Measurements from ENCODE around the gene SPATA32. TPM values are rescaled to one million over a fixed set of nuclear protein-coding genes. Genes with fewer than 3 reads are reported as not detected.
"Not testable (repeated sequence)": the region's sequence is repeated elsewhere in the genome, so short reads cannot be mapped to it uniquely, and the experiment has no call there.

SPATA32 gene
- total RNA-seq, 1 donor from 2014 or later = 0.37 TPM

DNA sequence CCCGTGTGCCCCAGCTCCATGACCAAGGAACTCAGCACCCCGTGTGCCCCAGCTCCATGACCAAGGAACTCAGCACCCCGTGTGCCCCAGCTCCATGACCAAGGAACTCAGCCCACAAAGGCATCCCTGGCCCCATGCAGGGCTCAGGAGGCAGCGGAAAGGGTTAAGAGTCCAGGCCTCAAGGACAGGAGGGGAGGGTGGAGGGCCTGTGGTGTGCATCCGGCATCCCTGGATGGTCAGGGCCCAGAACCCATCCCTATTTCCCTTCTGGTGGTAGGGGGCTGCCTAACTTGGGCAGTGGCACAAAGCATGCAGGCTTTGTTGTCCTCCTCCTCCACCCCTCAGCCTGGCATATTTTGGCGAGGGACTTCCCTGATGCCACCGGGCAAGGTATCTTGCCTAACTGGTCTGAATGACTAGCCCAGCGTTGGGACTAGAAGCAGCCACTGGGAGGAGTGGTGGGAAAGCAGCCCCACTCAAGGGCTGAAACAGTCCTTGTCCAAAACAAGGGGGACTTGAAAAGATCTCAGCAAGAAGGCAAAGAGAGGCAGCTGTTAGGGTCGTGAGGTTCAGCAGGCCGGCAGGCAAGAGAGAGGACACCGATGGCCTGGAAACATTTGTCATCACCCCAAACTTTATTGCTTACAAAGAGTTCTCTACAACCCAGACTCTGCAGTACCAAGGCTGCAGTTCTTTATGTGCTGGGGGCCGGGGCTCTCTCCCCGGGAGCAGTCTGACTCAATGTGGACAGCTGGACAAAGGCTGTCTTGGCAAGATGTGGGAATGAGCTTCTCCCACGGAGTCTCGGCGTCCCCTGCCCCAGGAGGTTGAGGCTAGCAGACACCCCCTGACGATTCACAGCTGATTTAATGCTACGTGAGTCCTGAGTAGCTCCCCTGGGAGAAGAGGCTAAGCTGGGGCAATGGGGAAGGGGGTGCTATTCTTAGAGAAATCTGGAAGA is 902 bp upstream of the SPATA32 start:
- Mint-ChIP-seq H3K27me3 (ENCODE audit: low read depth) (no peaks in the 10 kb centered on the region), H3K9me3 (no peaks in the 10 kb centered on the region), H3K4me3 (ENCODE audit: low read depth) (peak overlapping the region; percentile 50), H3K27ac (peak overlapping the region; percentile 40), H3K4me1 (ENCODE audit: low read depth) (peaks cover 22% of the 10 kb centered on the region), H3K36me3 (ENCODE audit: low read depth) (peaks cover 52% of the 10 kb centered on the region)
- intact Hi-C loops (cut with micrococcal nuclease) = no loop called here
- DNase-seq (ENCODE audit: low spot score) = no peak

DNA sequence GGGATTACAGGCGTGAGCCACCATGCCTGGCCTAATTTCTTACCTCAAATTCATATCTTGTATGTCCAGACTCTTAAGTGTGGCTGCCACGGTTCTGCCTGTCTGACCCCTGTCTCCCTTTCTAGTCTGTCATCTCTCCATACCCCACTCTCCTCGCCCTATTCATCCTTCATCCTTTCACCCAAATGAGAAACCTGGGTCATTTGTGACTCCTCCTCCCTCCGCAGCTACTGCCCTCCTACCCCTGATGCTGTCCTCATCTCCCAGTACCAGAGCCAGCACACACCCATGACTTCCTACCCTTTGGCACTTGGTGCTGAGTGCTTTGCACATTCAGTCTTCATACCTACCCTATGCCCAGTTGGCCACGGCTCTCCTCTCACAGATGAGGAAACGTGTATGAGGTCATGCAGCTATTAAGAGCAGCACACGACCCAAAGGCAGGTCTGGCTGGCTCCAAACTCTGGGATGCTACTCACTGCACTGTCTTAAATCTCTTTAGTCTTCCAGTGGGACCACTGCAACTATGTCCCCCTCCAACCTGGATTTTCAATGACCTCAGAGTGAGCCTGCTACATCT is 1.6 kb downstream of the SPATA32 start:
- intact Hi-C loops (cut with micrococcal nuclease) = no loop called here
- H3K27ac Mint-ChIP-seq = no peak overlapping the region
- peaks cover 34% of the 10 kb centered on the region for H3K4me1 Mint-ChIP-seq (ENCODE audit: low read depth)
- DNase-seq (ENCODE audit: low spot score) = no peak
- H3K27me3 Mint-ChIP-seq (ENCODE audit: low read depth) = no peaks in the 10 kb centered on the region
- H3K36me3 Mint-ChIP-seq (ENCODE audit: low read depth) = peaks cover 31% of the 10 kb centered on the region
- H3K4me3 Mint-ChIP-seq (ENCODE audit: low read depth) = no peak overlapping the region
- no peaks in the 10 kb centered on the region for H3K9me3 Mint-ChIP-seq

DNA sequence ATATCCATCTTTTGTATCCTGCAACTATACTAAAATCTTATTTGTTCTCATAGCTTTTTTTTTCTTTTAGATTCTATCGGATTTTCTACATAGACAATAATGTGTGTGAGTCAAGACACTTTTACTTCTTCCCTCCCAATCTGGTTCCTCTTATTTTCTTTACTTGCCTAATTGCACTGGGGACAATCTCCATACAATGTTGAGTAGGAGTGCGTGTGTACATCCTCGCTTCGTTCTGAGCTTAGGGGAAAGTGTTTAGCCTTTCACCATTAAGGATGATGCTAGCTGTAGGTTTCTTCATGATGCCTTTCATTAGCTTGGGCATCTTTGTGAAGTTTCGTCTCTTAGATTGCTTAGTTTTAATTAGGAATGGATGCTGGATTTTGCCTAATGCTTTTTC is 2.9 kb downstream of the SPATA32 start:
- H3K27me3 Mint-ChIP-seq (ENCODE audit: low read depth) = no peaks in the 10 kb centered on the region
- peaks cover 22% of the 10 kb centered on the region for H3K36me3 Mint-ChIP-seq (ENCODE audit: low read depth)
- peaks cover 40% of the 10 kb centered on the region for H3K4me1 Mint-ChIP-seq (ENCODE audit: low read depth)
- no peaks in the 10 kb centered on the region for H3K9me3 Mint-ChIP-seq
- H3K27ac Mint-ChIP-seq = no peak overlapping the region
- no peak overlapping the region for H3K4me3 Mint-ChIP-seq (ENCODE audit: low read depth)
- intact Hi-C loops (cut with micrococcal nuclease) = no loop called here
- DNase-seq (ENCODE audit: low spot score) = no peak

DNA sequence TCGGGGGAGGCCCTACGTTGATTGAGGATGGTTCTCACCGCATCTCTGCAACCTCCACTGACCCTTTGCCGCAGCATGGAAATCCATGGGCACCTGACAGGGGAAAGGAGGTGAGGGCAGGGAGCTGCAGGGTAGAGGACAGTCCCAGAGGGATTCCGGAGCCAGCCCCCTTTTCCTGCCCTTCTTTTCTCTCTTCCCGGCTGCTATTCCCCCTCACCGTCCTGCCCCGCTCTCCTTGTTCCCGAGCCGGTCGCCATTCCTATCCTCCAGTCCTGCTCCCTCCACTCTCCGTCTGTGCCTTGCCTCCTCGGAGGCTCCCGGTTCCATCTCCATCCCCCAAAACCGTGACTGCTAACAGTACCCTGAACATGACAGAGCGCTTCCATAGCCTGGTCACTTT is 4.8 kb downstream of the SPATA32 start:
- peaks cover 45% of the 10 kb centered on the region for H3K4me1 Mint-ChIP-seq (ENCODE audit: low read depth)
- intact Hi-C loops (cut with micrococcal nuclease) = no loop called here
- H3K27ac Mint-ChIP-seq = no peak overlapping the region
- no peaks in the 10 kb centered on the region for H3K9me3 Mint-ChIP-seq
- H3K27me3 Mint-ChIP-seq (ENCODE audit: low read depth) = no peaks in the 10 kb centered on the region
- H3K4me3 Mint-ChIP-seq (ENCODE audit: low read depth) = no peak overlapping the region
- peaks cover 22% of the 10 kb centered on the region for H3K36me3 Mint-ChIP-seq (ENCODE audit: low read depth)
- DNase-seq (ENCODE audit: low spot score) = no peak

DNA sequence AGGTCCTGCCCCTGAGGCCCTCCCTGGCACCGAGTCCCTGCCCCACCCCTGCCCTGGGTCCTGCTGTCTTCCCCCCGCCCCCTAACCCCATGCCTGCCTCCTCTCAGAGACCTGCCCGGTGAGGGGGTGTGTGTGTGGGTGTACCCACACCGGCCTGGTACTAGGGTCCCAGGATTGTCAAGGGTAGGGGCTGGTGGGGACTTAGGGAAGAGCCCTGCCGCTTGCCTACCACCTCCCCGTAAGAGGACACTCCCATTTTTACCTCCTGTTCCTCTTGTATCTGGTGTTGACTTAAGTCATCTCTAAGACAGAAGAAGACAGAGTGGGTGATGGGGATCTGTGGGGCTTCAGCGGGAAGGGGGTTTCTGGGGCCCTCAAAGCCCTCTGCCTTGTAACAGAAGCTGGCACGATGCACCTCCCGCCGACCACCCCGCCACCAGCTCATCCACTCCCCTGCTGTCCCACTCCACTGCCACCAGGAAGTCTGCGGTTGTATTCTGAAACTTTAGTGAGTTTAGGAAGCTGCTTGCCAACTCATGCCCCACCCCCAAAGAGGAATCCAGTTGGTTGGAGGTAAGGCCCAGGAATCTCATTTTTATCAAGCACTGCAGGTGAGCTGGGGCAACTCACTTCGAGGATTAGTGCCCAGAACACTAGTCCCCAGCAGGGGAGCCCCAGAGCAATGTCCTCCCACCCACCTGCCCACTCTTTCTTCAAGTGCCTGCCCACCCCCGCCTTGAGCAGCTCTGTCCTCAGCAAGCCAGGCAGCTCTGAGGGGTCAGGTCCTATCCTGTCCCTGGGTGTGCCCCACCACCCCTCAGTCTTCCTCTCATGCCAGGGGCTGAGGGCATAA is 5.6 kb downstream of the SPATA32 start:
- H3K4me1 Mint-ChIP-seq (ENCODE audit: low read depth) = peaks cover 49% of the 10 kb centered on the region
- DNase-seq (ENCODE audit: low spot score) = no peak
- no peaks in the 10 kb centered on the region for H3K27me3 Mint-ChIP-seq (ENCODE audit: low read depth)
- peaks cover 27% of the 10 kb centered on the region for H3K36me3 Mint-ChIP-seq (ENCODE audit: low read depth)
- no peak overlapping the region for H3K4me3 Mint-ChIP-seq (ENCODE audit: low read depth)
- no peaks in the 10 kb centered on the region for H3K9me3 Mint-ChIP-seq
- intact Hi-C loops (cut with micrococcal nuclease) = no loop called here
- peak overlapping the region; percentile 5 for H3K27ac Mint-ChIP-seq

DNA sequence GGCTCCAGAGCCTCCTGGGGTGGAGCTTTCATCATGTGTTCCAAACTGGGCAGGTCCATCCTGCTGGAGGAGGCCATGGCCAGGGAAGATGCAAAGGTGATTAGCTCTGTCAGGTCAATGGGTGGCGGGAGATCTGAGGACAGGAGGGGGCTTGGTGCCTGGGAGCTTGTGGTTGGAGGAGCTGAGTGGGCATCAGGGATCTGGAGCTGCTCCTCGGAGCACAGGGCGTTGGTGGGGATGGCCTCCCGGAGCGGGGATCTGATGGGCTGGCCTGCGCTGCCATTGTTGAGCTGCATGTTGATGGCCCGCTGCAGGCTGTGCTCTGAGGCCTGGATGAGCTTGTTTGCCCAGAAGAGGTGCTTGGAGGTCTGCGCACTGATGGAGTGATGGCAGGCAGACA is 6.5 kb downstream of the SPATA32 start:
- H3K27ac Mint-ChIP-seq = peak overlapping the region; percentile 33
- peaks cover 36% of the 10 kb centered on the region for H3K36me3 Mint-ChIP-seq (ENCODE audit: low read depth)
- H3K9me3 Mint-ChIP-seq = no peaks in the 10 kb centered on the region
- no peaks in the 10 kb centered on the region for H3K27me3 Mint-ChIP-seq (ENCODE audit: low read depth)
- DNase-seq (ENCODE audit: low spot score) = no peak
- H3K4me3 Mint-ChIP-seq (ENCODE audit: low read depth) = no peak overlapping the region
- intact Hi-C loops (cut with micrococcal nuclease) = no loop called here
- H3K4me1 Mint-ChIP-seq (ENCODE audit: low read depth) = peaks cover 47% of the 10 kb centered on the region

DNA sequence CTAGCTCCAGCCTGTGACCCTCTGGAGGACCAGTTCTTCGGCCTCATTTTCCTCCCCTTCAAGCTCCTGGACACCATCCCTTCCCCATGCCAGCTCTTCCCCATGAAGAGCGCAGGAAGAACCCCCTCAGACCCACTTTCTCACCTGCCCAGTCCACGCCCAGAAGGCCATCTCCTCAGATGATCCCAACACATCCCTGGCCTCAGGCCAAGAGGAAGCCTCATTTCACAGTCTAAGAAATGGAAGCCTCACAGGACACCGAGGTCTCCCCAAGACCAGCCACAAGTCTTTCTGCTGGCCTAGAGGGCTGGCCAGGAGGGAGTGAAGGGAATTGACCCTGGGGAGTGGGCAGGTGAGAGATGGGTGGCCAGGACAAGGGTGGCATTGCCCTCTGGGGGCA is 8.0 kb downstream of the SPATA32 start:
- no peaks in the 10 kb centered on the region for H3K27me3 Mint-ChIP-seq (ENCODE audit: low read depth)
- intact Hi-C loops (cut with micrococcal nuclease) = no loop called here
- DNase-seq (ENCODE audit: low spot score) = no peak
- H3K27ac Mint-ChIP-seq = peak overlapping the region; percentile 82
- no peaks in the 10 kb centered on the region for H3K9me3 Mint-ChIP-seq
- H3K4me1 Mint-ChIP-seq (ENCODE audit: low read depth) = peaks cover 55% of the 10 kb centered on the region
- no peak overlapping the region for H3K4me3 Mint-ChIP-seq (ENCODE audit: low read depth)
- peaks cover 44% of the 10 kb centered on the region for H3K36me3 Mint-ChIP-seq (ENCODE audit: low read depth)

DNA sequence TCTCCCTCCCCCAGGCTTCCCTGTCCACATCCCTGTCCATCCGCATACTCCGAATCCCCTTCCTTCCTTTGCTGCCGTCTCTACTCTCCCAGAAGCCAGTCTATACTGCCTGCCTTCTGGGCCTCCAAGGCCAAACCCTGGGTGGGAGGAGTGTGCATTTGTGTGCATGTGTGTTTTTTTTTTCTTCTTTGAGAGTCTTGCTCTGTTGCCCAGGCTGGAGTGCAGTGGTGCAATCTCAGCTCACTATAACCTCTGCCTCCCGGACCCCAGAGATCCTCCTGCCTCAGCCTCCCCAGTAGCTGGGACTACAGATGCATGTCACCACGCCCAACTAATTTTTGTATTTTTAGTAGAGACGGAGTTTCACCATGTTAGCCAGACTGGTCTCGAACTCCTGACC is 8.7 kb downstream of the SPATA32 start:
- H3K27me3 Mint-ChIP-seq (ENCODE audit: low read depth); intact Hi-C loops (cut with micrococcal nuclease); H3K9me3 Mint-ChIP-seq; DNase-seq (ENCODE audit: low spot score): not testable (repeated sequence)
- Mint-ChIP-seq H3K27ac (peak overlapping the region; percentile 82), H3K36me3 (ENCODE audit: low read depth) (peaks cover 48% of the 10 kb centered on the region), H3K4me1 (ENCODE audit: low read depth) (peaks cover 61% of the 10 kb centered on the region), H3K4me3 (ENCODE audit: low read depth) (peak overlapping the region; percentile 2)

DNA sequence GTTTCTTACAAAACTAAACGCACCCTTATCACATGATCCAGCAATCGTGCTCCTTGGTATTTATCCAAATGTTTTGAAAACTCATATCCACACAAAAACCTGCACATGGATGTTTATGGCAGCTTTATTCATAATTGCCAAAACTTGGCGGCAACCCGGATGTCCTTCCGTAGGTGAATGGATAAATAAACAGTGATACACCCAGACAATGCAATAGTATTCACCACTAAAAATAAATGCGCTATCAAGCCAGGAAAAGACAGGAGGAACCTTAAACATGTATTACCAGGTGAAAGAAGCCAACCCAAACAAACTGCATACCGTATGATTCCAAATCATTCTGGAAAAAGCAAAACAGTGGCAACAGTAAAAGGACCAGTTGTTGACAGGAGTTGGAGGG is 10.0 kb downstream of the SPATA32 start:
- peaks cover 57% of the 10 kb centered on the region for H3K36me3 Mint-ChIP-seq (ENCODE audit: low read depth)
- peaks cover 63% of the 10 kb centered on the region for H3K4me1 Mint-ChIP-seq (ENCODE audit: low read depth)
- no peaks in the 10 kb centered on the region for H3K9me3 Mint-ChIP-seq
- H3K27me3 Mint-ChIP-seq (ENCODE audit: low read depth) = no peaks in the 10 kb centered on the region
- no peak for DNase-seq (ENCODE audit: low spot score)
- H3K4me3 Mint-ChIP-seq (ENCODE audit: low read depth) = no peak overlapping the region
- peak overlapping the region; percentile 82 for H3K27ac Mint-ChIP-seq
- intact Hi-C loops (cut with micrococcal nuclease) = loop anchor here (1.0 kb wide), 1 partner anchor 25 kb away; no protein-coding TSS in a partner anchor

DNA sequence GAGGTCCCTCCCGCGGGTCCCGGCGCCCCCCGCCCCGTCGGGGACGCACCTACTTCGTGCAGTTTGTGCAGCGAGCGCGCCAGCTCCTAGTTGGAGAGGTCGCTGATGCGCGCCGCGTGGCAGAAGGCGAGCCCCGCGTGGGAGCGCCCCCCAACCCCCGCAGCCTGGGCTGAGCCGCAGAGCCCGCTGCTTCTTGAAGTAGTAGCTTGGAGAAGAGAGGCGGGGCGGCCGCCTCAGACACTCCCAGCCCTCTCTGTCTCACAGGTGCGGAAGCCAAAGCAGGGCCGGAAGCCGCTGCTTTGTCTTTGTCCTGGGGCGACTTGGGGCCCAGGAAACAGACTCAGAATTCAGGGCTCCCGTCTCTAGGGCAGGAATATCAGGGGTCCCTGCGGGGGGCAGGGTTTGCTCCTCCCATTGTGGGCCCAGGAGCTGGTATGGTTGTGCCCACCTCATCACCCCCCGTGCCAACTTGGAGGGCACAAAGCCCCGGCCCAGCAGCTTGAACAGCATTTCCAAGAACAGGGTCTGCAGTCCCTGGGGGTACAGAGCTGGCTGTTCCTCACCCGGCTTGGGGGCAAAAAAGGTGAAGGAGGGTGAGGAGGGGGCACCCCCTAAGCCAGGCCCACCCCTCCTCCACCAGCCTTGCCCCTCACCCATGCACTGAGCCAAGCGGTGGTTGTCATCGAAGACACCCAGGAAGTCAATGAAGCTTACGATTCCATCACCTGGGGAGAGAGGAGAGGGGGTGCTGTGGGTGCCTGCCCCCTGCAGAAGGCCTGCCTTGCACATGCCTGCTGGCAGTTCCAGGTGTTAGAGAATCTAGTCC is 13.5 kb downstream of the SPATA32 start:
- H3K9me3 Mint-ChIP-seq = no peaks in the 10 kb centered on the region
- intact Hi-C loops (cut with micrococcal nuclease) = loop anchor here (1.0 to 5.0 kb wide), 2 partner anchors 101 to 113 kb away; partner anchors contain the start of genes ACBD4 and HEXIM1
- H3K4me3 Mint-ChIP-seq (ENCODE audit: low read depth) = peak overlapping the region; percentile 81
- peaks cover 89% of the 10 kb centered on the region for H3K36me3 Mint-ChIP-seq (ENCODE audit: low read depth)
- peaks cover 58% of the 10 kb centered on the region for H3K4me1 Mint-ChIP-seq (ENCODE audit: low read depth)
- DNase-seq (ENCODE audit: low spot score) = peak; percentile 76
- no peaks in the 10 kb centered on the region for H3K27me3 Mint-ChIP-seq (ENCODE audit: low read depth)
- peak overlapping the region; percentile 79 for H3K27ac Mint-ChIP-seq

DNA sequence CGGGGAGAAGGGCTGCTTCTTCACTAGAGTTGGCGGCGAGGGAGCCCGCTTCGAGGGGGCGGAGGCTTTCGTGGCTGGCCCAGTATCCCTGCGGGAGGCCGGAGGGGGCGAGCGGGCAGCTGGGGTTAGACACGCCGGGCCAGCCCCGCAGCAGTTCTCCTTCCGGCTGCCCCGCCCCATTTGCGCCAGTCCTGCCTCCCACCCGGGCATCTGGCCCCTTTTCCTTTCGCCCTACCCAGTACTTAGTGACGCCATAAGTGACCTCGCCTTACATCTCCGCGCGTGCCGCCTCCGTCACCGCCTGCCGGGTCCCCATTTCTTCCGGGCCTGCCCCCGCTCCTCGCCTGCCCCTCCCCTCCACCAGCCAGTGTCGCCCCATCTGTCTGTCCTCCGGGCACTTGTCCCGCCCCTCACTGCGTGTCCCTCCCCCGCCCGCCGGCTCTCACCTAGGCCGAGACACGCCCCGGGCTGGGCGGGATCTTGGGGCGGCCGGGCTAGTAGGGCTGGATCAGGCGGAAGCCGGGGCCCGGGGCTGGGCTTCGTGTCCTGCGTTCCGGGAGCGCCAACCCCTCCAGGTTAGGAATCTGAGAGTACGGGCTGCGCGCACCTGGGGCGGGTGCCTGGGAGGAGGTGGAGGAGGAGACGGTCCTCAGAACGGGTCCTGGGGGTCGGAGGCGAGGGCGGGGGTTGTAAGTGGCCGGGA is 14.3 kb downstream of the SPATA32 start:
- DNase-seq (ENCODE audit: low spot score) = peak; percentile 95
- H3K9me3 Mint-ChIP-seq = no peaks in the 10 kb centered on the region
- peaks cover 53% of the 10 kb centered on the region for H3K4me1 Mint-ChIP-seq (ENCODE audit: low read depth)
- H3K27me3 Mint-ChIP-seq (ENCODE audit: low read depth) = no peaks in the 10 kb centered on the region
- intact Hi-C loops (cut with micrococcal nuclease) = loop anchor here (1.0 to 5.0 kb wide), 5 partner anchors 18 to 112 kb away; partner anchors contain the start of genes ACBD4 and HEXIM1
- peak overlapping the region; percentile 91 for H3K4me3 Mint-ChIP-seq (ENCODE audit: low read depth)
- H3K27ac Mint-ChIP-seq = peak overlapping the region; percentile 91
- H3K36me3 Mint-ChIP-seq (ENCODE audit: low read depth) = peaks cover 90% of the 10 kb centered on the region
